GM12878 (cell line): ENCODE data around the gene NKAIN2. TPM values are rescaled to one million over a fixed set of nuclear protein-coding genes. Genes with fewer than 3 reads are reported as not detected.

Experiments used
- ATAC-seq: fragments of 200-7000 bp; cut with Tn5 transposase; 3 replicates; pipeline ENCODE4 v1.9.1; 2020; ENCODE audit warnings: mild to moderate bottlenecking, moderate library complexity
- BruUV-seq: library from RNA; stranded (reverse); fragments of 400-500 nt; replicated peaks from 2 replicates; lab custom pipeline; 2021; lab: Mats Ljungman, UMichigan
- CTCF ChIA-PET: fragments of 300-600 bp; sonication (Branson Sonifier 250); formaldehyde crosslinking; extraction: SDS; loops from one replicate; lab custom pipeline; 2021; ENCODE audit warnings: inconsistent platforms; lab: Yijun Ruan, JAX
- POLR2A ChIA-PET: fragments of 350-600 bp; formaldehyde crosslinking; extraction: SDS; loops from one replicate; lab custom pipeline; 2021; ENCODE audit warnings: inconsistent platforms; lab: Charles Lee
- RAD21 ChIA-PET: fragments of 300-600 bp; sonication (Branson Sonifier 250); formaldehyde crosslinking; loops from one replicate; lab custom pipeline; 2023; ENCODE audit warnings: antibody characterized with exemption; ENCODE audit not compliant: unreplicated experiment; lab: Charles Lee
- SMC1A ChIA-PET: fragments of 300-600 bp; sonication (Branson Sonifier 250); formaldehyde crosslinking; loops from one replicate; lab custom pipeline; 2023; ENCODE audit not compliant: unreplicated experiment, uncharacterized antibody; lab: Charles Lee
- DNase-seq: peaks from one replicate; pipeline ENCODE4 v3.0.0-alpha.2; 2011; ENCODE audit warnings: low read depth, low spot score
- FAIRE-seq: peaks from 3 replicates; lab custom pipeline; 2011; peaks lifted over from hg19 to GRCh38; lab: Jason Lieb, UNC
- H2AFZ ChIP-seq: 2 replicates; pipeline ENCODE4 v1.6.0; 2011; ENCODE audit warnings: low read depth, low read length, control low read depth; ENCODE audit not compliant: control insufficient read depth
- H3K27ac ChIP-seq: 2 replicates; pipeline ENCODE4 v1.5.1; 2011; ENCODE audit warnings: control low read depth; ENCODE audit not compliant: control insufficient read depth, insufficient read depth
- H3K27me3 ChIP-seq, 2 experiments: replicated peaks in 1 of 2; 2 replicates each; pipeline versions ENCODE4 v1.6.0 to v1.6.1; 2011; ENCODE audit warnings: low read length in 1 of 2; ENCODE audit not compliant: control insufficient read depth in 2 of 2, insufficient read depth in 2 of 2
- H3K36me3 ChIP-seq, 2 experiments: 2 replicates each; pipeline ENCODE4 v1.5.1; 2011; ENCODE audit warnings: low read length in 1 of 2; ENCODE audit not compliant: control insufficient read depth in 2 of 2, insufficient read depth in 2 of 2
- H3K4me1 ChIP-seq: 2 replicates; pipeline ENCODE4 v1.6.1; 2011; ENCODE audit warnings: mild to moderate bottlenecking, low read length, moderate library complexity, mixed read lengths; ENCODE audit not compliant: control insufficient read depth, insufficient read depth
- H3K4me2 ChIP-seq: 2 replicates; pipeline ENCODE4 v1.6.0; 2011; ENCODE audit warnings: control low read depth; ENCODE audit not compliant: control insufficient read depth, insufficient read depth
- H3K4me3 ChIP-seq: fragments of 200-600 bp; sonication (generic); 2 replicates; pipeline ENCODE4 v1.5.1; 2016
- H3K79me2 ChIP-seq: 2 replicates; pipeline ENCODE4 v1.6.0; 2011; ENCODE audit warnings: low read length; ENCODE audit not compliant: control insufficient read depth, insufficient read depth
- H3K9ac ChIP-seq: 2 replicates; pipeline ENCODE4 v1.8.0; 2011; ENCODE audit warnings: low read length, control low read depth, mixed read lengths; ENCODE audit not compliant: control insufficient read depth, insufficient read depth
- H3K9me3 ChIP-seq: replicated peaks from 3 replicates; pipeline ENCODE4 v1.5.1; 2011; ENCODE audit warnings: mild to moderate bottlenecking, low read length; ENCODE audit not compliant: control insufficient read depth, insufficient read depth
- H4K20me1 ChIP-seq: 2 replicates; pipeline ENCODE4 v1.6.0; 2011; ENCODE audit not compliant: control insufficient read depth, insufficient read depth
- BHLHE40 ChIP-seq, 2 experiments: fragments of 450-650 bp in 1 of 2; IDR thresholded peaks; 2 replicates each; pipeline ENCODE4 v1.6.1; 2011 to 2017; ENCODE audit warnings: low read depth in 2 of 2, borderline replicate concordance in 1 of 2, improper control_type of control experiment in 1 of 2, low read length in 1 of 2, mild to moderate bottlenecking in 1 of 2
- EGR1 ChIP-seq, 2 experiments: IDR thresholded peaks; 1 replicate in 1 of 2; 2 replicates in 1 of 2; pipeline ENCODE4 v1.6.1; 2011 to 2012; ENCODE audit warnings: low read depth in 2 of 2, low read length in 2 of 2, borderline replicate concordance in 1 of 2, mild to moderate bottlenecking in 1 of 2, moderate library complexity in 1 of 2
- HDGF ChIP-seq: fragments of 450-650 bp; IDR thresholded peaks from 2 replicates; pipeline ENCODE4 v1.6.1; 2016; ENCODE audit warnings: antibody characterized with exemption
- IKZF2 ChIP-seq, 2 experiments: fragments of 450-650 bp; IDR thresholded peaks; 2 replicates each; pipeline ENCODE4 v1.6.1; 2017; ENCODE audit warnings: mild to moderate bottlenecking in 2 of 2, moderate library complexity in 2 of 2
- MTA2 ChIP-seq: fragments of 450-650 bp; IDR thresholded peaks from 2 replicates; pipeline ENCODE4 v1.6.1; 2016; ENCODE audit warnings: low read depth, mild to moderate bottlenecking, moderate library complexity
- MTA3 ChIP-seq: IDR thresholded peaks from 2 replicates; pipeline ENCODE4 v1.6.1; 2012; ENCODE audit warnings: low read length, inconsistent platforms, borderline replicate concordance
- PAX5 ChIP-seq: IDR thresholded peaks from 2 replicates; pipeline ENCODE4 v1.6.1; 2011; ENCODE audit warnings: low read depth, low read length, borderline replicate concordance
- POLR2AphosphoS5 ChIP-seq: IDR thresholded peaks from 2 replicates; pipeline ENCODE4 v1.6.1; 2011; ENCODE audit warnings: mild to moderate bottlenecking, low read length, inconsistent platforms
- RB1 ChIP-seq: fragments of 450-650 bp; formaldehyde crosslinking; IDR thresholded peaks from 2 replicates; pipeline ENCODE4 v1.6.1; 2017; ENCODE audit warnings: mild to moderate bottlenecking, borderline replicate concordance
- WGBS: methylation state at CpG from one replicate; pipeline ENCODE4 v1.1.6; 2016; ENCODE audit warnings: low lambda C conversion rate; ENCODE audit not compliant: insufficient replicate concordance, insufficient coverage; ENCODE audit errors: missing lambda C conversion rate; 5-methylcytosine and 5-hydroxymethylcytosine counted together
- in situ Hi-C: fragments of 300-500 bp; cut with MboI; formaldehyde crosslinking; loops from 9 replicates; pipeline ENCODE4 v1.14.3; 2018; ENCODE audit warnings: mixed read lengths
- intact Hi-C: fragments of 100-400 bp; cut with micrococcal nuclease; formaldehyde crosslinking; loops from one replicate; pipeline ENCODE4 v1.14.2; 2022; ENCODE audit not compliant: unreplicated experiment
- polyA plus RNA-seq, 11 experiments: library from polyadenylated mRNA; depleted of rRNA in 4 of 11; unstranded in 6 of 11; stranded (reverse) in 5 of 11; fragments of >200 nt; fragmentation: Nextera tagmentation in 4 of 11; fragmentation: Illumina TruSeq in 1 of 11; extraction: Ambion mirVana in 4 of 11; extraction: Trizol in 1 of 11; gene quantifications; 1 replicate in 1 of 11; 2 replicates in 10 of 11; pipeline versions ENCODE4 v1.2.1 to v1.2.3, GENCODE V29; 2011 to 2016; ENCODE audit warnings: inconsistent platforms in 2 of 11, missing spikeins in 2 of 11, low read depth in 1 of 11
- total RNA-seq, 4 experiments: library from RNA; depleted of rRNA in 3 of 4; stranded (reverse); fragments of >200 nt in 3 of 4; fragmentation: Illumina TruSeq in 1 of 4; extraction: Trizol in 1 of 4; gene quantifications; 2 replicates each; pipeline versions ENCODE4 v1.2.1 to v1.2.3, GENCODE V29; 2013 to 2021
- TF ChIP-seq, protein P1 (sequence below): fragments of 450-650 bp; formaldehyde crosslinking; IDR thresholded peaks from 2 replicates; pipeline ENCODE4 v1.4.0; 2022; ENCODE audit warnings: mild to moderate bottlenecking, moderate library complexity
- TF ChIP-seq, protein P2 (sequence below): fragments of 450-650 bp; IDR thresholded peaks from 2 replicates; pipeline ENCODE4 v1.6.1; 2017; ENCODE audit warnings: mild to moderate bottlenecking, low read depth, inconsistent platforms; ENCODE audit not compliant: poor library complexity, severe bottlenecking

The NKAIN2 gene
- total and polyA plus RNA-seq, 10 of the 15 experiments (the other 5 are each of a cell fraction or from before 2014, with no cell fraction given): not detected

DNA sequence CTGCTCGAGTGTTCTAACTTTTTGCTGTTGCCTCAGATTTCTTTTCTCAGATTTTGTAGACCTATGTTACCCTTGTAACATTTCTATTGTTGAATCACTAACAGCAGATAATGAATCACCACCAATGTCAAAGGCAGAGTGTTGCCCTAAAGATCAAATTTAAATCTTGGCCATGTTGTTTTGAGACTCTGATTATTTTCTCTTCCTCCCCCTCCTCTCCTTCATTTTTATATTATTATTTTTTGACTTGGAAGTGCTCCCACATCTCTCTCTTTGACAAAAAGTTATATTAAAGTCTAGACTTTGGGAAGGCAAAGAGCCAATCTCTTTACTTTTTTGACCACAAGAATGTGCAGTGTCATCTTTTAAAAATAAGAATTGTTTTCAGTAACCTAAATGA, 422.7 kb downstream of the NKAIN2 start:
- no peak for DNase-seq
- H3K9ac ChIP-seq: no peak overlapping the region
- BruUV-seq: no TSS peak
- no peak for FAIRE-seq
- H3K9me3 ChIP-seq: no peaks in the 10 kb centered on the region
- H3K79me2 ChIP-seq: no peaks in the 10 kb centered on the region
- H3K4me3 ChIP-seq: no peak overlapping the region
- no peaks in the 10 kb centered on the region for H3K27me3 ChIP-seq
- ATAC-seq: no peak
- H3K4me2 ChIP-seq: no peak overlapping the region
- ChIA-PET RAD21 (no interaction called here), SMC1A (no interaction called here), CTCF (no interaction called here), POLR2A (no interaction called here)
- H3K27ac ChIP-seq: no peak overlapping the region
- no peaks in the 10 kb centered on the region for H4K20me1 ChIP-seq
- intact Hi-C loops (no loop called here), in situ Hi-C loops (no loop called here)
- TF ChIP-seq EGR1 (IDR thresholded peaks at IDR 0.05; ENCODE audit: borderline replicate concordance in 1 of 2, low read depth in 2 of 2, low read length in 2 of 2) (no peak), BHLHE40 (IDR thresholded peaks at IDR 0.05; ENCODE audit: borderline replicate concordance in 1 of 2, low read depth in 2 of 2, low read length in 1 of 2) (no peak), HDGF (no peak), MTA3 (no peak), POLR2AphosphoS5 (no peak), PAX5 (no peak), IKZF2 (IDR thresholded peaks at IDR 0.05) (no peak), MTA2 (no peak), RB1 (no peak)
- TF ChIP-seq, protein P1, sequence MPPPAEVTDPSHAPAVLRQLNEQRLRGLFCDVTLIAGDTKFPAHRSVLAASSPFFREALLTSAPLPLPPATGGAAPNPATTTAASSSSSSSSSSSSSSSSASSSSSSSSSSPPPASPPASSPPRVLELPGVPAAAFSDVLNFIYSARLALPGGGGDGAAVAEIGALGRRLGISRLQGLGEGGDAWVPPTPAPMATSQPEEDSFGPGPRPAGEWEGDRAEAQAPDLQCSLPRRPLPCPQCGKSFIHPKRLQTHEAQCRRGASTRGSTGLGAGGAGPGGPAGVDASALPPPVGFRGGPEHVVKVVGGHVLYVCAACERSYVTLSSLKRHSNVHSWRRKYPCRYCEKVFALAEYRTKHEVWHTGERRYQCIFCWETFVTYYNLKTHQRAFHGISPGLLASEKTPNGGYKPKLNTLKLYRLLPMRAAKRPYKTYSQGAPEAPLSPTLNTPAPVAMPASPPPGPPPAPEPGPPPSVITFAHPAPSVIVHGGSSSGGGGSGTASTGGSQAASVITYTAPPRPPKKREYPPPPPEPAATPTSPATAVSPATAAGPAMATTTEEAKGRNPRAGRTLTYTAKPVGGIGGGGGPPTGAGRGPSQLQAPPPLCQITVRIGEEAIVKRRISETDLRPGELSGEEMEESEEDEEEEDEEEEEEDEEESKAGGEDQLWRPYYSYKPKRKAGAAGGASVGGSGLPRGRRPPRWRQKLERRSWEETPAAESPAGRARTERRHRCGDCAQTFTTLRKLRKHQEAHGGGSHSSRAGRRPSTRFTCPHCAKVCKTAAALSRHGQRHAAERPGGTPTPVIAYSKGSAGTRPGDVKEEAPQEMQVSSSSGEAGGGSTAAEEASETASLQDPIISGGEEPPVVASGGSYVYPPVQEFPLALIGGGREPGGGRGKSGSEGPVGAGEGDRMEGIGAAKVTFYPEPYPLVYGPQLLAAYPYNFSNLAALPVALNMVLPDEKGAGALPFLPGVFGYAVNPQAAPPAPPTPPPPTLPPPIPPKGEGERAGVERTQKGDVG (CRISPR knock-in tag): no peak
- TF ChIP-seq, protein P2, sequence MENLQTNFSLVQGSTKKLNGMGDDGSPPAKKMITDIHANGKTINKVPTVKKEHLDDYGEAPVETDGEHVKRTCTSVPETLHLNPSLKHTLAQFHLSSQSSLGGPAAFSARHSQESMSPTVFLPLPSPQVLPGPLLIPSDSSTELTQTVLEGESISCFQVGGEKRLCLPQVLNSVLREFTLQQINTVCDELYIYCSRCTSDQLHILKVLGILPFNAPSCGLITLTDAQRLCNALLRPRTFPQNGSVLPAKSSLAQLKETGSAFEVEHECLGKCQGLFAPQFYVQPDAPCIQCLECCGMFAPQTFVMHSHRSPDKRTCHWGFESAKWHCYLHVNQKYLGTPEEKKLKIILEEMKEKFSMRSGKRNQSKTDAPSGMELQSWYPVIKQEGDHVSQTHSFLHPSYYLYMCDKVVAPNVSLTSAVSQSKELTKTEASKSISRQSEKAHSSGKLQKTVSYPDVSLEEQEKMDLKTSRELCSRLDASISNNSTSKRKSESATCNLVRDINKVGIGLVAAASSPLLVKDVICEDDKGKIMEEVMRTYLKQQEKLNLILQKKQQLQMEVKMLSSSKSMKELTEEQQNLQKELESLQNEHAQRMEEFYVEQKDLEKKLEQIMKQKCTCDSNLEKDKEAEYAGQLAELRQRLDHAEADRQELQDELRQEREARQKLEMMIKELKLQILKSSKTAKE: no peak
- no peaks in the 10 kb centered on the region for H3K36me3 ChIP-seq
- WGBS: 0% methylated on average over 1 of the region's 1 CpG
- H3K4me1 ChIP-seq: no peaks in the 10 kb centered on the region
- no peak overlapping the region for H2AFZ ChIP-seq
